Measurements from ENCODE around the gene GNA12.
"Not testable (repeated sequence)": the region's sequence is repeated elsewhere in the genome, so short reads cannot be mapped to it uniquely, and the experiment has no call there.

GNA12 gene

GRCh38 chr7:2775376-2775775 is 68.7 kb downstream of the GNA12 start:
- no peak for DNase-seq

DNA sequence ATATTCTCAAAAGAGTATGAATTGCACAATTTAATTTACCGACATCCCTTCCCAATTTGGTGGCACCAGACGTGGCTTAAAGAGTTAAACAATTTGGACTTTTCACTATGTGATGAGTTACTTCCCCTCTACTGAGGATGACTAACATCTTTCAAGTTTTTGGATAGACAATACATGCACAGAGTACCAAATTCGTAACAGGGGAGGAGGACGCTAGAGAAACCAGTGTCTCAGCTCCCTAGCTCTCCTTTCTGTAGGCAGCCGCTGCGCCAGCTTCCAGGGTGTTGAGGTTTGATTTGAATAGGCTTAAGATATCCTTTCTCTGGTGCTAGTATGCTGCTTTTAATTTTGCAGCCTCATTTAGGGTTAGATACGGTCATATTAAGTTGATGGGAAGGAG is 69.2 kb downstream of the GNA12 start:
- no peak for DNase-seq

GRCh38 chr7:2774280-2774679 is 69.8 kb downstream of the GNA12 start:
- DNase-seq = no peak

GRCh38 chr7:2773608-2774007 is 70.5 kb downstream of the GNA12 start:
- DNase-seq = no peak

GRCh38 chr7:2771274-2771731 is 72.8 kb downstream of the GNA12 start:
- no peak for DNase-seq

DNA sequence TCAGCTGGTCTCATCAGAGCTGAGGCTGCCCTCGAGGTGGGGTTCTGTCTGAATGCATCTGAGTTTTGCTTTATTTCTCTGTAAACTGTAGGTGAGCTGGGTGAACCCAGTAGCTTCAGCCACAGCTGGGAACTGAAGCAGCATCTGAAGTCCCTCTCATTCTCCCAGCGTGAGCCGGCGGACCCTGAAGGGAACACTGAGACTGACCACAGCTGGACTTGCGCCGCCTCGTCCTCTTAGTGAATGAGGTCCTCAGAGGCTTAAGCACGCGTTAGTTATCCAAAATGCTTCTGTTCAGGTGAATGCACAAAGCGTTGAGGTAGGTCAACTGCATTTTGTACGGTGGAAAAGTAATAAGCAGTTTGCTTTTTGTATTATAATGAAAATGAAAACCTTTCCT is 79.5 kb downstream of the GNA12 start:
- no peak for DNase-seq

DNA sequence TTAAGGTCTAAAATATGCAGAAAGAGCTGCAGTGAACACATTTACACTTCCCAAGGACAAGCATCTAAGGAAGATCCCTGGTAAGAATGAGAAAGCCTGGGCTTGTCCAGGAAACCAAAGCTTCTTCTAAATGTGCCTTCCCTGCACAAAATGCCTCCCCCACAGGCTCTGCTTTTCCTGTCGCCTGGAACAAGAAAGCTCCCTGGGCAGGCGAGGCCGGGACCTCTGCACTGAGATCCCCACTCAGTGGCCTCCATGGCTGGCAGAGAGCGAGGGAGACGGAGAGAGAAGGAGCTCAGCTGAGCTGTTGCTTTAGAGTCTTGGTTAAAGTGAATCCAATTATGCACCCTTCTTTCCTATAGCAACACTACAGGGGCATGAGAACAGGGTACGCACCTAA is 80.5 kb downstream of the GNA12 start:
- DNase-seq = no peak

DNA sequence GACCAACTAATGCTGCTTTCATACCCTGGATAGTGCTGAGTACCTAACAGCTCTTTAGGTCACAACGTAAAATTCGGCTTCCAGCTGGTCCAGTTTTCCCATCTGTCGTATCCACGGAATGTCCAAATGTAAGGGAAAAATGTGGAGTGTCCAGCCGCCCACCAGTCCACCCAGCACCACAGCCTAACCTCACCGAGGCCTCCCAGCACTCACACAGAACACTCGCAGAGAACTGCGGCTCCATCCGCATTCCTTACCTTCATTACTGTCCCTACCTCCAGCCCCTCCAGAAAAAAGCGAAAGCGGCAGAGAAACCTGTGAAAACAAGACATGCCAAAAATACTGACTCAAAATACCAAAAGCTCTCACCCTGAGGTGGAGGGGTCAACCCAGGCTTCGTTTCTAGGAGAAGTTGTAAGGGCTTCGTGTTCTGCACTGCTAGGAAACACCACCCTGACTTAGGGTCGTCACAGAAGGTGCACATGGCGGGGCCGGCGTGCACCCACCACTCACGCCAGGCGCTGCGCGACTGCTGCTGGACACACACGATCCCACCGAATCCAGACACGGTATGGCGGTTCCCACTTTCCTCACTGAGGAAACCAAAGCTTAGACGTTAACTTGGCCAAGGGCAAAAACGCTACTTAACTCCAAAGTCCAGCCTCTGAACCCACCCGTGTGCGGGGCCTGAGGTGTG is 82.2 kb downstream of the GNA12 start:
- no peak for DNase-seq

- DNase-seq = no peak
Observed at GRCh38 chr7:2761131-2761624, 82.9 kb downstream of the GNA12 start.

DNA sequence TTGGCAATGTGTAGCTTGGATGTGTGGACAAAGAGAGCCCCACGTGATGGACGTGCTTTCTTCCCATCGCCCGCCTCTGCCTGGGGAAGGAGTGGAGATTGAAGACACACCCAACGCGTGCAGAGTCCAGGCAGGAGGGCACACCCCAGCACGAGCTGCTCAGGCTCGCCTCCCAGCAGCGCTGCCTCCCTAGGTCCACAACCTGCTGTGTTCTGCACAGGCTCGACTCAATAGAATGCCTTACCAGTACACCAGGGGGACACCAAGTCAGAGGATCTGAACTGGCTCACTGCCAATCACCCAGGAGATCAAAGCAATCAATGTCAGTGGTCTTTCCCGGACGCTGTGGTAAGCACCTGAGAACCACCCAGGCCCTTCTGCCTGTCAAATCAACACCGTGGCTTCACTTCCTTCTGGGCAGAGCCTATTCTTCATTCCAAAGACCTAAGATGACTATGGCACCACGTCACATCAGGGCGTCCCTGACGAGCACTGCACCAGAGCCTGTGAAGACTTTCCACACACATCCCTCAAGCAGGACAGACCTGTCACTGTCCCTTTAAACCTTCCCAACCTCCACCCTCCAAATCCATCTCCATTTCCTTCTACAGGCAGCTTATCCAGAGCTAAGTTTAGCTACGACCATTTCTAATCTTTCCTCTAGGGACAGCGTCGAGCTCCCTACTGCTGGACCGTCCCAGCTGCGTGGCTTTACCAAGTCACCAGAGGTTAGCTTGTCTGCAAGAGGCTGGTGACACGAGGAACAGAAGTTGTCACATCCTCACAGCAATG is 83.8 kb downstream of the GNA12 start:
- peak in 1 of 2 experiments; percentile 40 for DNase-seq

GRCh38 chr7:2759736-2760097 is 84.4 kb downstream of the GNA12 start:
- no peak for DNase-seq

GRCh38 chr7:2758673-2759616 is 85.2 kb downstream of the GNA12 start:
- no peak for DNase-seq

- DNase-seq = peak; percentile 78 to 90
Observed at GRCh38 chr7:2757904-2758672, 86.0 kb downstream of the GNA12 start.

DNA sequence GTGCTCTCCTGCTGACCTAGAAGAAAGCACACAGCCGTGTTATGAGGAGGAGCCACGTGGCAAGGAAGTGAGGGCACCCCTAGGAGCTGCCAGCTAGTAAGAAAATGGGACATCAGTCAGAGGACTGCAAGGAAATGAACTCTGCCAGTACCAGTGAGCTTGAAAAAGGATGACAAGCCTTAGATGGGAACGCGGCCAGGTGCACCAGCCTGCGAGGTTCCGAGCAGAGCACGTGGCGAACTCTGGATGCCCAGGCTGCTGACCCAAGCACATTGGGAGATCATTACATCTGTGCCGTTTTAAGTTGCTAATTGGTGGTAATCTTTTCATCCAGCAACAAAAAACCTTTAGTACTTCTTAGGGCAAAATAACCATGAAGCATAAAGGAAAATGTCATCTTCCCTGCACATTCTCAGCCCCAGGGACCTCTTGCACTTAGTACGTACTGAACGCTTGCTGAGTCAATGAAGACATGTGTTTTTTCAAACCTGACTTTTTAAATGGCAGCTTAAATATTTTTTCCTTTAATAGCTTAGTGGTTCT is 86.7 kb downstream of the GNA12 start:
- DNase-seq = peak; percentile 49 to 74

GRCh38 chr7:2755531-2755930 is 88.6 kb downstream of the GNA12 start:
- no peak for DNase-seq

GRCh38 chr7:2754912-2755311 is 89.2 kb downstream of the GNA12 start:
- DNase-seq = no peak

DNA sequence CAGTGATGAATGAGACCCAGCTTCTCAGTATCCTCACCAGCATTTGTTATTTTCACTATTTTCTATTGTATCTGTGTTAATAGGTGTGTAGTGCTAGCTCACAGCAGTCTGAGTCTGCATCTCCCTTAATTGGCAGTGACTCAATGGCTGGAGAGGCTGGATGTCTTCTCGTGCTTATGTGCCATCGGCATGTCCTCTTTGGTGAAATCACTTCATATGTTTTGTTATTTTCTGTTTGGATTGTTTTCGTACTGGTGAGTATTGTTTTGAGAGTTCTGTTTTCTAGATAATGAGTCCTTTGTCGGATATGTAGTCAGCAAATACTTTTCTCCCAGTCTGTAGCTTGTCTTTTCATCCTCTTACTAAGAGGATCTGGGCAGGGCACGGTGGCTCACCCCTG is 90.0 kb downstream of the GNA12 start:
- no peak for DNase-seq

DNA sequence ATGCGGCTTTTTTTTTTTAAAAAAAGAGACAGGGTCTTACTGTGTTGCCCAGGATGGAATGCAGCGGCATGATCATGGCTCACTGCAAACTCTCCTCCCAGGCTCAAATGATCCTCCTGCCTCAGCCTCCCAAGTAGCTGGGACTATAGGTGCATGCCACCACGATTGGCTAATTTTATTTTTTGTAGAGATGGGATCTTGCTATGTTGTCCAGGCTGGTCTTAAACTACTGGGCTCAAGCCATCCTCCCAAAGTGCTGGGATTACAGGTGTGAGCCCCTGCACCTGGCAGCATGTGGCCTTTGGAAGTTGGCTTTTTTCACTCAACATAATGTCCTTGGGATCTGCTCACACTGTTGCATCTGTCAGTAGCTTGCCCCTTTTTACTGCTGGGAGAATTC is 91.0 kb downstream of the GNA12 start:
- DNase-seq = no peak

DNA sequence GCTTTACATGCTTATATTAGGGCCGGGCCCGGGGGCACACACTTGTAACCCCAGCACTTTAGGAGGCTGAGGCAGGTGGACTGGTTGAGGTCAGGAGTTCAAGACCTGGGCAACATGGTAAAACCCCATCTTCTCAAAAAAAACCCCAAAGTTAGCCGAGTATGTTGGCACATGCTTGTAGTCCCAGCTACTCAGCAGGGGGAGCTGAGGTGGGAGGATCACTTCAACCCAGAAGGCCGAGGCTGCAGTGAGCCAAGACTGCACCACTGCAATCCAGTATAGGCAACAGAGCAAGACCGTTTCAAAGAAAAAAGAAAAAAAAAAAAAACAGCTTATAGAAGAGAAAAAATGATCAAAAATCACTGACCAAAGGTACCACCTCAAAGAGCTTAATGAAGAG is 93.0 kb downstream of the GNA12 start:
- DNase-seq = no peak

DNA sequence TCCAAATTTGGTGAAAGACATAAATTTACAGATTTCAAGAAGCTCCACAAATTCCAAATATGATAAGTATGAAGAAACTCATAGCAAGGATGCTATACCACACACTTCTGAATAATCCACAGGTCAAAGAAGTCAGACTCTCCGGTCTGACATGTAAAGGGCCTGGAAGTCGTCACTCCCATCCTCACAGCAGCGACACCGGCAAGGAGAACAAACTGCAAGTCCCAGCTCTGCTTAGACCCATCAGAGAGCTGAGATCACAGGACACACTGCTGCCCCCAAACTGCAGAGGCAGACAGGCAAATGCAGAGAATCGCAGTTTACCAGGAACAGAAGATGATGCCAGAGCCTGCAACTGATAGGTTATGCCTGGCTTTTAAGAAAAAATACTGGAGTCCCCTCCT is 94.1 kb downstream of the GNA12 start:
- DNase-seq = no peak

DNA sequence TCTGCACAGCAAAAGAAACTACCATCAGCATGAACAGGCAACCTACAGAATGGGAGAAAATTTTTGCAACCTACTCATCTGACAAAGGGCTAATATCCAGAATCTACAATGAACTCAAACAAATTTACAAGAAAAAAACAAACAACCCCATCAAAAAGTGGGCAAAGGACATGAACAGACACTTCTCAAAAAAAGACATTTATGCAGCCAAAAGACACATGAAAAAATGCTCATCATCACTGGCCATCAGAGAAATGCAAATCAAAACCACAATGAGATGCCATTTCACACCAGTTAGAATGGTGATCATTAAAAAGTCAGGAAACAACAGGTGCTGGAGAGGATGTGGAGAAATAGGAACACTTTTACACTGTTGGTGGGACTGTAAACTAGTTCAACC is 95.4 kb downstream of the GNA12 start:
- DNase-seq = not testable (repeated sequence)
